Cerebellar nuclear complex (tissue), 1 donor: ENCODE results near the gene WDCP.
"Not testable (repeated sequence)": the region's sequence is repeated elsewhere in the genome, so short reads cannot be mapped to it uniquely, and the experiment has no call there.

Source experiments
- DNase-seq, 2 experiments: peaks; one replicate each; lab custom pipeline; 2025; lab: John Stamatoyannopoulos, UW

WDCP gene

GRCh38 chr2:24022324-24022974, 24.7 kb downstream of the WDCP start:
- no peak for DNase-seq

- no peak for DNase-seq
Measured at GRCh38 chr2:24021122-24021998, 25.8 kb downstream of the WDCP start.

GRCh38 chr2:24020244-24020643, 26.9 kb downstream of the WDCP start:
- no peak for DNase-seq

- no peak for DNase-seq
Measured at GRCh38 chr2:24019729-24020128, 27.5 kb downstream of the WDCP start.

- no peak for DNase-seq
Measured at GRCh38 chr2:24018241-24018640, 28.9 kb downstream of the WDCP start.

- DNase-seq, result no peak
Measured at GRCh38 chr2:24017711-24018110, 29.5 kb downstream of the WDCP start.

GRCh38 chr2:24016853-24017703, 30.1 kb downstream of the WDCP start:
- DNase-seq, result no peak

GRCh38 chr2:24016376-24016761, 30.8 kb downstream of the WDCP start:
- no peak for DNase-seq

- no peak for DNase-seq
Measured at GRCh38 chr2:24015562-24016375, 31.4 kb downstream of the WDCP start.

- DNase-seq, result not testable (repeated sequence)
Measured at GRCh38 chr2:24014902-24015301, 32.3 kb downstream of the WDCP start.

GRCh38 chr2:24012521-24013188, 34.5 kb downstream of the WDCP start:
- DNase-seq, result no peak

GRCh38 chr2:24011250-24012104, 35.7 kb downstream of the WDCP start:
- DNase-seq, result no peak

- DNase-seq, result no peak
Measured at GRCh38 chr2:24010477-24011249, 36.5 kb downstream of the WDCP start.

- no peak for DNase-seq
Measured at GRCh38 chr2:24009680-24010476, 37.3 kb downstream of the WDCP start, which contains the start of gene MFSD2B. Gene MFSD2B (plus strand): TSS chr2:24010085. CDS start chr2:24010097, 12 bp downstream.

GRCh38 chr2:24009367-24009679, 37.9 kb downstream of the WDCP start:
- DNase-seq, result no peak

- DNase-seq, result no peak
Measured at GRCh38 chr2:24008672-24009366, 38.4 kb downstream of the WDCP start.

- no peak for DNase-seq
Measured at GRCh38 chr2:24007693-24008092, 39.5 kb downstream of the WDCP start.

GRCh38 chr2:23994567-23994966, 52.6 kb downstream of the WDCP start:
- DNase-seq, result no peak
